ENCODE data around the gene BICD2.

DNA sequence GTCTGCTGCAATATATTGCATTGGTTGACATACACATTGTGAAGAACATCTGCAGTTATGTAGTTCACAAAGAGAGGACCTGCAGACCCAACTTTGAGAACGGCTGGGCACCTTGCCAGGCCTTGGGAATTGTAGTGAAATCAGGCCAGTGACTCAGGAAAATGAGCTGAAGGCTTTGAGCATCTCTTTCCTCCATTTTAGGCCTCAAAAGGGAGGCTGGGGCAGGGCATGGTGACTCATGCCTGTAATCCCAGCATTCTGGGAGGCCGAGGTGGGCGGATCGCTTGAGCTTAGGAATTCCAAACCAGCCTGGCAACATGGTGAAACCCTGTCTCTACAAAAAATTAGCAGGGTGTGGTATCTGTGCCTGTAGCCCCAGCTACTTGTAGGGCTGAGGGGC lies 93.3 kb downstream of the BICD2 start:
- TF ChIP-seq, protein P1, sequence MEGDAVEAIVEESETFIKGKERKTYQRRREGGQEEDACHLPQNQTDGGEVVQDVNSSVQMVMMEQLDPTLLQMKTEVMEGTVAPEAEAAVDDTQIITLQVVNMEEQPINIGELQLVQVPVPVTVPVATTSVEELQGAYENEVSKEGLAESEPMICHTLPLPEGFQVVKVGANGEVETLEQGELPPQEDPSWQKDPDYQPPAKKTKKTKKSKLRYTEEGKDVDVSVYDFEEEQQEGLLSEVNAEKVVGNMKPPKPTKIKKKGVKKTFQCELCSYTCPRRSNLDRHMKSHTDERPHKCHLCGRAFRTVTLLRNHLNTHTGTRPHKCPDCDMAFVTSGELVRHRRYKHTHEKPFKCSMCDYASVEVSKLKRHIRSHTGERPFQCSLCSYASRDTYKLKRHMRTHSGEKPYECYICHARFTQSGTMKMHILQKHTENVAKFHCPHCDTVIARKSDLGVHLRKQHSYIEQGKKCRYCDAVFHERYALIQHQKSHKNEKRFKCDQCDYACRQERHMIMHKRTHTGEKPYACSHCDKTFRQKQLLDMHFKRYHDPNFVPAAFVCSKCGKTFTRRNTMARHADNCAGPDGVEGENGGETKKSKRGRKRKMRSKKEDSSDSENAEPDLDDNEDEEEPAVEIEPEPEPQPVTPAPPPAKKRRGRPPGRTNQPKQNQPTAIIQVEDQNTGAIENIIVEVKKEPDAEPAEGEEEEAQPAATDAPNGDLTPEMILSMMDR (IDR thresholded peaks at IDR 0.05; ENCODE audit: low read depth, low read length, poor library complexity, severe bottlenecking) = no peak
- TF ChIP-seq EZH2phosphoT487 (IDR thresholded peaks at IDR 0.05; ENCODE audit: borderline replicate concordance, low read length) = no peak
